Astrocyte (in vitro differentiated cells and primary cell): ENCODE measurements around the gene ELFN2.

Experiments
- EZH2 ChIP-seq: IDR thresholded peaks from 2 replicates; pipeline ENCODE4 v1.6.1; 2012; ENCODE audit warnings: mild to moderate bottlenecking, low read length, inconsistent platforms; ENCODE audit not compliant: insufficient read depth
- TF ChIP-seq, protein P1 (sequence below): IDR thresholded peaks from 2 replicates; pipeline ENCODE4 v1.5.1; 2011; ENCODE audit warnings: low read depth, mild to moderate bottlenecking, inconsistent platforms, low read length, moderate library complexity; ENCODE audit not compliant: insufficient read depth

DNA sequence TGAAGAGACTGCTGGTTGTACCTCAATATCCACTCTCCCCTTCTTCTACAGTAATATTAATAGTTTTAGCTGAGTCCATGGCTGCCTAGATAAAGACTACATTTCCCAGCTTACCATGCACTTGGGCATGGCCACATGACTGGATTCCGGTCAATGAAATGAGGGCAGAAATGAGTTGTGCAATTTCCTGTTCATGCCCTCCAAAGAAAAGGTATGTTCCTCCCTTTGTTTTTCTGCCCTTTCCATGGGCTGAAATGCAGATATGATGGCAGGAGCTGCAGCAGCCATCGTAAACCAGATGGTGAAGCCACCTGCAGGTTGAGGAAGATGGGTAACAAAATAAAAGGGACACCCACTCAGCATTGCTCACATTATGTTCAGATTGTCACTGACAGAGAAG lies 15.3 kb upstream of the ELFN2 start:
- TF ChIP-seq, protein P1, sequence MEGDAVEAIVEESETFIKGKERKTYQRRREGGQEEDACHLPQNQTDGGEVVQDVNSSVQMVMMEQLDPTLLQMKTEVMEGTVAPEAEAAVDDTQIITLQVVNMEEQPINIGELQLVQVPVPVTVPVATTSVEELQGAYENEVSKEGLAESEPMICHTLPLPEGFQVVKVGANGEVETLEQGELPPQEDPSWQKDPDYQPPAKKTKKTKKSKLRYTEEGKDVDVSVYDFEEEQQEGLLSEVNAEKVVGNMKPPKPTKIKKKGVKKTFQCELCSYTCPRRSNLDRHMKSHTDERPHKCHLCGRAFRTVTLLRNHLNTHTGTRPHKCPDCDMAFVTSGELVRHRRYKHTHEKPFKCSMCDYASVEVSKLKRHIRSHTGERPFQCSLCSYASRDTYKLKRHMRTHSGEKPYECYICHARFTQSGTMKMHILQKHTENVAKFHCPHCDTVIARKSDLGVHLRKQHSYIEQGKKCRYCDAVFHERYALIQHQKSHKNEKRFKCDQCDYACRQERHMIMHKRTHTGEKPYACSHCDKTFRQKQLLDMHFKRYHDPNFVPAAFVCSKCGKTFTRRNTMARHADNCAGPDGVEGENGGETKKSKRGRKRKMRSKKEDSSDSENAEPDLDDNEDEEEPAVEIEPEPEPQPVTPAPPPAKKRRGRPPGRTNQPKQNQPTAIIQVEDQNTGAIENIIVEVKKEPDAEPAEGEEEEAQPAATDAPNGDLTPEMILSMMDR, result no peak
- no peak for TF ChIP-seq EZH2
